A172 (cell line): ENCODE data around the gene TBX22. TPM values are rescaled to one million over a fixed set of nuclear protein-coding genes. Genes with fewer than 3 reads are reported as not detected.
"Not testable (repeated sequence)": the region's sequence is repeated elsewhere in the genome, so short reads cannot be mapped to it uniquely, and the experiment has no call there.

ENCODE experiments used
- DNase-seq: peaks from one replicate; pipeline ENCODE4 v3.0.0-alpha.2; 2015; ENCODE audit warnings: low spot score
- total RNA-seq: library from RNA; depleted of rRNA; stranded (reverse); fragments of >200 nt; shearing (Covaris generic); gene quantifications from 2 replicates; pipeline ENCODE4 v1.2.3, GENCODE V29; 2014; rRNA removed

Gene TBX22, protein sequence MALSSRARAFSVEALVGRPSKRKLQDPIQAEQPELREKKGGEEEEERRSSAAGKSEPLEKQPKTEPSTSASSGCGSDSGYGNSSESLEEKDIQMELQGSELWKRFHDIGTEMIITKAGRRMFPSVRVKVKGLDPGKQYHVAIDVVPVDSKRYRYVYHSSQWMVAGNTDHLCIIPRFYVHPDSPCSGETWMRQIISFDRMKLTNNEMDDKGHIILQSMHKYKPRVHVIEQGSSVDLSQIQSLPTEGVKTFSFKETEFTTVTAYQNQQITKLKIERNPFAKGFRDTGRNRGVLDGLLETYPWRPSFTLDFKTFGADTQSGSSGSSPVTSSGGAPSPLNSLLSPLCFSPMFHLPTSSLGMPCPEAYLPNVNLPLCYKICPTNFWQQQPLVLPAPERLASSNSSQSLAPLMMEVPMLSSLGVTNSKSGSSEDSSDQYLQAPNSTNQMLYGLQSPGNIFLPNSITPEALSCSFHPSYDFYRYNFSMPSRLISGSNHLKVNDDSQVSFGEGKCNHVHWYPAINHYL
- not detected in 2 replicates for total RNA-seq

DNA sequence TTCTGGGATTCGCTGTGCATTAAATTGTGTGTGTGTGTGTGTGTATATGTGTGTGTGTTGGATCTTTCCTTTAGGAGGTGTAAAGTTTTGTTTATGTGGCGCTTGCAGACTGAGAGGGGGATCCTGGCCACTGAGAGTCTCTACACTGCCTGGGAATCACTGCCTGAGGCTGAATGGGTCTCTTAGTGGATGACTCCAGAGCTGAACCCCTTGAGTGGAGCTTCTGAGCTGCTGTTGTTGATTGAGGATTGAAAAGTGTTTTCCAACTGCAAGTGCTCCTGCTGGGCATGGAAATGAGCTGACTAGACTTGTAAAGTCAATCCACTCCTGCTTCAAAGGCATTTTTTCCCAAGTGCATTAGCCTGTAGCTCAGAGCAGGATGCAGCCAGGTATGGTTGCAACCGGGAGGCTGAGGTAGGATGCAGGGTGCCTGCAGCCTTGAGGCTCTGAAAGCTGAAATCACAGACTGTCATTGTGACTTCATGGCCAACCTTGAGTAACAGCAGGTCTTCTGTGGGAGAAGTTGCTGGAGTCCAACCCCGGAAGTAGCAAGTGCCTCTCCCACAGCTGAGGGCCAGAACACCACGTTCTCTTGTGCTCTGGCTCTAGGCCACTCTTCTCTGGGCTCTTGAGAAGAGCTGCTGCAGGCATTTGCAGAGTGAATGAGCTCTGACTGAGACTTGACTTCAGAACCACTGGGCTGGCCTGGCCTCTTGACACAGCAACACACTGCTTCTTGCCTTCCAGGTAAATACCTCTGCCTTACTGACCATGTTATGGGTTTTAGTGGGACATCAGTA is at the start of gene TBX22:
Gene TBX22, plus strand, starts transcription at position 613 of the 800 bp plus-strand sequence. CDS start 7,517 bp downstream, outside the sequence.
- no peak for DNase-seq

DNA sequence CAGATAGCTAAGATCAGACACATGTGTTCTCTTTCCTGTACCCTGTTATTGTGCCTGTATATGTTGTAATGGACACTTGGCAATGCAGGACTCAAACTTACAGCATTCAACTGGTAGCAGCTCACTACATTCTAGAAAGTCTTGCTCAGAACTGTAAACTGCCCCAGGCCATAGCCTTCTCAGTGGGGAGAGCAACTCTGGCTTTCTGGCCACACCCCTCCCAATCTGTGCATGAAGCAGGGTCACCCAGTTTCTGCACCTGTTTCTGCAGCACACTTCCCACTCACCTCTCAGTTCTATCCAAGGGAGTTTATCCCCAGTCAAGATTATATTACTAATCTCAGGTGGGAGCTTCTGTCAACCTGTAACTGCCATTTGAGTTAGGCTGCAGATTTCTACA is 38.9 kb upstream of the TBX22 start:
- no peak for DNase-seq

DNA sequence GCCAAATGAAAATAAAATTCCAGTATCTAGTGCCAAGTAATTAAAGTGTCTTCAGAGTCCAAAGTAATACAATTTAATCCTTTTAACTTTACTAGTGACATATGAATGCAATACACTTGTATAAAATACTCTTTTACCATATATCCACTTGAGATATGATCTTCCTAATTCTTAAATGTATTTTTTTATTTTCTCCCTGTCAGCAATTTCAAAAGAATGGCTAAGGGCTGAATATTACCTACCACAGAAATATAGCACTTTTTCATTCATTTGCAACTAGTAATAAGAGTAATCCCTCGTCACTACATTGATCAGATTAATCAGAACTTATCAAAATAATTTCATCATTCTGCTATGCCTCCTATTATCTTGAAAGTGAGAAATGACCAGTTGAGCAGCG is 10.1 kb upstream of the TBX22 start:
- no peak for DNase-seq

DNA sequence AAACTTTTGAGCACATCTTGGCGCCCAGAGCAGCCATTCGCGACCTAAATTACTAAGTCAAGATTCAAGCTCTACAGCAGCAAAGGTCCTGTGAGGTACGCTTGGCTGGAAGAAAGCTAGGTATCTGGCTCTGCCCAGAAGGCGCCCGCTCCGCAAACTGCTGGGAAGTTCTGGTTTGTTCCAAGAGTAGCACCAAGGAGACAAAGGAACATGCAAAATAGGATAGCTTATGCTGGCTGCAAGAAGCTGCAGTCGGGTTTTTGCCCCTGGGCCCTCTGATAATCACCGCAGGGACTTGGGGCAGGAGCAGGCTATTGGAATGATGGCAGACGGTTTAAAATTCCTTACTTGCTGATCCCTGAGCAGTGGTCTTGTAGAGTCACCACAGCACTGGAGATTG is 3.0 kb upstream of the TBX22 start:
- DNase-seq: no peak

DNA sequence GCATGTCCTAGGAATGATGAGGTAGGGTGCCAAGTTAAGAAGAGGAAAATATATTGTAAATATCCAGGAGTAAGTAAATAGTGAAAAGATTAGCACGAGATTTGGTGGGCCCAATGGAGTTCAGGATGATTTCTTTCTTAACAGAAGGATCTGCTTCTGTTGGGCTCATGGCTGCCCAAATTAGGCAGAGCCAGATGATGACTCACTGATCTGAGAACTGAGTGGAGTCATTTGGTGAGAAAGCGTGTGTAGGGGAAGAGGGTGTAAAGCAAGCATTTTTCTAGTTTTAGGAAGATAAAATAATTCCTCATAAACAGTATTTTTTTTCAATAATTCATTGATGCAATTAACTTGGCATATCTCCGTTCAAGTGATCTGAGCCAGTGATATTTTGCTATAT is 1.6 kb downstream of the TBX22 start:
- DNase-seq: no peak

DNA sequence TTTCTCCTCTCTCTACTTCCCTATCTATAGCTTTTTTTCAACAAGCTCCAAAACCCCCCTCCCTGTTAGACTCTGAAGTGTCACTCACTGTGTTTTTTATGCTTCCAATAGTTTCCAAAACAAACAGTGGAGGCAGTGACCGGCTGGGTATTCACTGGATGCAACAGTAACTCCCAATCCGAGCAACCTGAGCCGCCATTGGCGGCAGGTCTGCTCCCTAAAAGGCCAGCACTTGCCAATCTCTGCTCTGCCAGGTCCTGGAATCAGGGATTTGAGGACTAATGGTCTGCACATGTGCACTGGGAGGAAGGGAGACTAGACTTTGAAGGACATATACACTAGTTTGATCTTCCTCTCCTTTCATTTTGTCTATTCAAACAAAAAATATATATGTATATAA is 7.1 kb downstream of the TBX22 start:
- DNase-seq: no peak

DNA sequence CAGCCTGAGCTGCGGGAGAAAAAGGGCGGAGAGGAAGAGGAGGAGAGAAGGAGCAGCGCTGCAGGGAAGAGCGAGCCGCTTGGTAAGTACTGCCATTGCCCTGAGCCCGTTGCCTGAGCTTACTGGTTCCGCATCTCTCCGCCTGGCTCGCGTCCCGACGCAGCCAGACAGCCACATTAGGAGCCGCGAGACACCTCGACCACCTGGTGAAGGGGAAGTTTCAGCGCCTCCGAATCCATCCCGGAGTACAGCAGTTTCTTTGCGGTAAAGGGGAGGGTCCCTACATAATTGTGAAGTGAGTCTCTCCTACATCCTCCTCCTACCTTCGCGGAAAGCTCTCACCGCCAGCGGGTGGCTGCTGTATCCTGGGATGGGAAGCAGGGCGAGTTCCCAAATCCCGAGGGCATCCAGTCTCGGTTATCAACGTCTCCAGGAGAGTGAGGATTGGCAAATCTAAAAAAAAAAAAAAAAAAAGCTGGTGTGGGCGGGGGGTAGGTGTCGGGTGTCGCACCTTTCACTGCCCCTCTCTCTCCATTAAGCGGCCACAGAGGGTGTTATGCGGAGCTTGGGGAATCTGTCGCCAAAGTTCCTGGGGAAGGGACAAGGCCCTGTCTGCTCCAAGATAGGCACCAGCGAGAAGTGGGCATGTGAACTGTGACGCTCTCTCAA is 7.9 kb downstream of the TBX22 start:
- DNase-seq: no peak

DNA sequence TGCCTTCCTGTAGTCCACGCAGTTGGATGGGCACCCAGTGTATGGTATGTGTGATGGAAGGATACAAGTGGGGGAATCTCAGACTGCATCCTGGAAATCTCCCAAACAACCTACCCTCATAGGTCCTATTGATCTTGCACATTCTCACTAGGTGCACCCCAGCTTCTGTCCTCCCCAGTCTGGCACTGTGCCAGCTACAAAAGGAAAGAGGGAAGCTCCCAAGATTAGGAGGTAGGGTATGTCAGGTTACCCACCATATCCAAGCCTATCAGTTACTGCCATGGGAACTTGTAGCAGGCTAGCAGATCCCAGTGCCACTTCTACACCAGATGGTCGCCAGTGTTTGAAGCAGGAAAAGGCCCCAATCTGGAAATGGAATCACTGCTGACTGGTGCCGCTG is 11.6 kb downstream of the TBX22 start:
- no peak for DNase-seq

DNA sequence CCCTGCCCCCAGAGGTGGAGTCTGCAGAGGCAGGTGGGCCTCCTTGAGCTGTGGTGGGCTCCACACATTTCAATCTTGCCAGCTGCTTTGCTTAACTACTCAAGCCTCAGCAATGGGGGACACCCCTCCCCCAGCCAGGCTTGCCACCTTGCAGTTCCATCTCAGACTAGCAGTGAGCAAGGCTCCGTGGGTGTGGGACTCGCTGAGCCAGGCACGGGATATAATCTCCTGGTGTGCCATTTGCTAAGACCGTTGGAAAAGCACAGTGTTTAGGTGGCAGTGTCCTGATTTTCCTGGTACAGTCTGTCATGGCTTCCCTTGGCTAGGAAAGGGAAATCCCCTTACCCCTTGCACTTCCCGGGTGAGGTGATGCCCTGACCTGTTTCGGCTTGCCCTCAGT is 51.6 kb downstream of the TBX22 start:
- DNase-seq: not testable (repeated sequence)

DNA sequence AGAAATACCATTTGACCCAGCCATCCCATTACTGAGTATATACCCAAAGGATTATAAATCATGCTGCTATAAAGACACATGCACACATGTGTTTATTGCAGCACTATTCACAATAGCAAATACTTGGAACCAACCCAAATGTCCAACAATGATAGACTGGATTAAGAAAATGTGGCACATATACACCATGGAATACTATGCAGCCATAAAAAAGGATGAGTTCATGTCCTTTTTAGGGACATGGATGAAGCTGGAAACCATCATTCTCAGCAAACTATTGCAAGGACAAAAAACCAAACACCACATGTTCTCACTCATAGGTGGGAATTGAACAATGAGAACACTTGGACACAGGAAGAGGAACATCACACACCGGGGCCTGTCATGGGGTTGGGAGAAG is 61.1 kb downstream of the TBX22 start:
- not testable (repeated sequence) for DNase-seq
